A673 (cell line): Measurements from ENCODE around the gene EIF3L.

Source experiments
- CTCF ChIP-seq: fragments of 300-800, 200-600 bp; sonication (generic); conservative IDR thresholded peaks from 2 replicates; pipeline ENCODE4 v1.5.1; 2017; ENCODE audit warnings: low read depth, mild to moderate bottlenecking, antibody characterized with exemption, low read length, moderate library complexity, mixed read lengths
- EZH2 ChIP-seq: fragments of 200-600 bp; sonication (generic); IDR thresholded peaks from 2 replicates; pipeline ENCODE4 v1.6.1; 2017; ENCODE audit warnings: borderline replicate concordance, low read depth, mild to moderate bottlenecking, mixed read lengths, antibody characterized with exemption, low read length; ENCODE audit not compliant: poor library complexity, severe bottlenecking

DNA sequence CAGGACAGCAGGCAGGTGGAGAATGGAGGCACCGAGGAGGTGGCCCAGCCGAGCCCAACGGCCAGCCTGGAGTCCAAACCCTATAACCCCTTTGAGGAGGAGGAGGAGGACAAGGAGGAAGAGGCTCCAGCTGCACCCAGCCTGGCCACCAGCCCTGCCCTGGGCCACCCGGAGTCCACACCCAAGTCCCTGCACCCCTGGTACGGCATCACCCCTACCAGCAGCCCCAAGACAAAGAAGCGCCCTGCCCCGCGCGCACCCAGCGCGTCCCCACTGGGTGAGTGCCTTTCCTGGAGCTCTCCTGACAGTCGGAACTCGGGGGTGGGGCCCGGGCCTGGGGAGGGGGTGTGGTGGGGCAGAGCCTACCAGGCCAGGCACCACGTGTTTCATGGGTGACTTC is 76.5 kb downstream of the EIF3L start:
- no peak for TF ChIP-seq CTCF
- no peak for TF ChIP-seq EZH2
